Gastroesophageal sphincter (tissue), 4 donors: ENCODE measurements around the gene CXCR4. TPM values are rescaled to one million over a fixed set of nuclear protein-coding genes. Genes with fewer than 3 reads are reported as not detected.
"Not testable (repeated sequence)": the region's sequence is repeated elsewhere in the genome, so short reads cannot be mapped to it uniquely, and the experiment has no call there.

Experiments
- ATAC-seq: fragments of 150-250 bp; one replicate; pipeline ENCODE4 v1.9.1; 2016; ENCODE audit warnings: mild to moderate bottlenecking, moderate library complexity
- H3K27ac ChIP-seq, 4 donors: fragments of 200-600 bp; sonication (generic) in 3 of 4; 1 replicate in 3 of 4; 2 replicates in 1 of 4; pipeline ENCODE4 v1.5.1; 2016 to 2019
- H3K27me3 ChIP-seq: fragments of 200-600 bp; sonication (generic); one replicate; pipeline ENCODE4 v1.5.1; 2019
- H3K36me3 ChIP-seq, 2 donors: fragments of 200-600 bp; sonication (generic); one replicate each; pipeline ENCODE4 v1.5.1; 2019; ENCODE audit warnings: control low read depth in 1 of 2
- H3K4me1 ChIP-seq, 3 donors: fragments of 200-600 bp; sonication (generic); 1 replicate in 2 of 3; 2 replicates in 1 of 3; pipeline ENCODE4 v1.5.1; 2016 to 2019; ENCODE audit warnings: control low read depth in 2 of 3
- H3K4me3 ChIP-seq, 2 donors: fragments of 200-600 bp; sonication (generic); one replicate each; pipeline ENCODE4 v1.5.1; 2019; ENCODE audit warnings: mild to moderate bottlenecking in 1 of 2, moderate library complexity in 1 of 2
- H3K9me3 ChIP-seq, 3 donors: fragments of 200-600 bp; sonication (generic); one replicate each; pipeline ENCODE4 v1.5.1; 2017 to 2019; ENCODE audit warnings: control low read depth in 2 of 3
- EP300 ChIP-seq: sonication (generic); formaldehyde crosslinking; IDR thresholded peaks from one replicate; pipeline ENCODE4 v1.6.1; 2017; ENCODE audit warnings: antibody characterized with exemption, mild to moderate bottlenecking
- POLR2A ChIP-seq, 2 donors: fragments of 450-650 bp; IDR thresholded peaks; one replicate each; pipeline ENCODE4 v1.6.1; 2017; ENCODE audit warnings: antibody characterized with exemption in 2 of 2, mild to moderate bottlenecking in 2 of 2, moderate library complexity in 1 of 2
- POLR2AphosphoS5 ChIP-seq: sonication (generic); formaldehyde crosslinking; IDR thresholded peaks from one replicate; pipeline ENCODE4 v1.6.1; 2017; ENCODE audit warnings: antibody characterized with exemption
- WGBS, 2 donors: methylation state at CpG; one replicate each; pipeline ENCODE4 v1.1.5; 2018; ENCODE audit warnings: low coverage in 1 of 2; 5-methylcytosine and 5-hydroxymethylcytosine counted together
- total RNA-seq, 4 donors: library from RNA; depleted of rRNA; stranded (reverse); fragments of >200 nt; gene quantifications; one replicate each; pipeline ENCODE4 v1.1.0, GENCODE V29; 2016
- TF ChIP-seq, protein P1 (sequence below), 4 experiments: fragments of 200-600 bp in 2 of 4; fragments of 450-650 bp in 2 of 4; sonication (generic) in 1 of 4; IDR thresholded peaks; one replicate each; pipeline ENCODE4 v1.5.1; 2017 to 2019; ENCODE audit warnings: antibody characterized with exemption in 4 of 4, mild to moderate bottlenecking in 2 of 4, moderate library complexity in 2 of 4

Gene CXCR4
- total RNA-seq, 4 donors from 2014 or later: 5.1 to 8.2 (median 7.7) TPM

DNA sequence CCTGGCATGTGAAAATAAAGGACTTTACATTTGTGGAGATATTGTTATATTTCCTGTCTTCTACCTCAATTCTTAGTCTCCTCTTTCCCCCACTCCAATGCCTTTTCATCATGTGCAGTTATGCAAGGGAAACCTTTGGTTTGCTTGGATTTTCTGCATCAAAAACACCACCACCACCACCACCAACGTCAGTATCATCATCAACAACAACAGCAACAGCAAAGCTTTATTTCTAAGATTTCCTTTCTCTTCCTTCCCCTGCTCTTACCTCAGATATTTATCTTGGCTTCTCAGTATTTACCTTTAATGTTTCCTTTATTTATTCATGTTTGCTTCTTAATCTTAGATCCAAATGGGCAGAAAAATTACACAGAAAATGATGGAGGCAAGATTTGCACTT lies 26.1 kb downstream of the CXCR4 start:
- no peak for ATAC-seq
- no peaks in the 10 kb centered on the region for H3K9me3 ChIP-seq
- H3K27me3 ChIP-seq: no peaks in the 10 kb centered on the region
- H3K27ac ChIP-seq: no peak overlapping the region
- H3K4me3 ChIP-seq: no peak overlapping the region
- H3K4me1 ChIP-seq: no peaks in the 10 kb centered on the region
- 38% methylated on average over 1 of the region's 1 CpG; no CpG with 5 or more reads in 1 of the 2 donors for WGBS, 2 donors
- no peaks in the 10 kb centered on the region for H3K36me3 ChIP-seq
- TF ChIP-seq EP300: no peak
- TF ChIP-seq, protein P1, sequence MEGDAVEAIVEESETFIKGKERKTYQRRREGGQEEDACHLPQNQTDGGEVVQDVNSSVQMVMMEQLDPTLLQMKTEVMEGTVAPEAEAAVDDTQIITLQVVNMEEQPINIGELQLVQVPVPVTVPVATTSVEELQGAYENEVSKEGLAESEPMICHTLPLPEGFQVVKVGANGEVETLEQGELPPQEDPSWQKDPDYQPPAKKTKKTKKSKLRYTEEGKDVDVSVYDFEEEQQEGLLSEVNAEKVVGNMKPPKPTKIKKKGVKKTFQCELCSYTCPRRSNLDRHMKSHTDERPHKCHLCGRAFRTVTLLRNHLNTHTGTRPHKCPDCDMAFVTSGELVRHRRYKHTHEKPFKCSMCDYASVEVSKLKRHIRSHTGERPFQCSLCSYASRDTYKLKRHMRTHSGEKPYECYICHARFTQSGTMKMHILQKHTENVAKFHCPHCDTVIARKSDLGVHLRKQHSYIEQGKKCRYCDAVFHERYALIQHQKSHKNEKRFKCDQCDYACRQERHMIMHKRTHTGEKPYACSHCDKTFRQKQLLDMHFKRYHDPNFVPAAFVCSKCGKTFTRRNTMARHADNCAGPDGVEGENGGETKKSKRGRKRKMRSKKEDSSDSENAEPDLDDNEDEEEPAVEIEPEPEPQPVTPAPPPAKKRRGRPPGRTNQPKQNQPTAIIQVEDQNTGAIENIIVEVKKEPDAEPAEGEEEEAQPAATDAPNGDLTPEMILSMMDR (IDR thresholded peaks at IDR 0.05): no peak
- no peak for TF ChIP-seq POLR2AphosphoS5
- TF ChIP-seq POLR2A (IDR thresholded peaks at IDR 0.05): no peak

DNA sequence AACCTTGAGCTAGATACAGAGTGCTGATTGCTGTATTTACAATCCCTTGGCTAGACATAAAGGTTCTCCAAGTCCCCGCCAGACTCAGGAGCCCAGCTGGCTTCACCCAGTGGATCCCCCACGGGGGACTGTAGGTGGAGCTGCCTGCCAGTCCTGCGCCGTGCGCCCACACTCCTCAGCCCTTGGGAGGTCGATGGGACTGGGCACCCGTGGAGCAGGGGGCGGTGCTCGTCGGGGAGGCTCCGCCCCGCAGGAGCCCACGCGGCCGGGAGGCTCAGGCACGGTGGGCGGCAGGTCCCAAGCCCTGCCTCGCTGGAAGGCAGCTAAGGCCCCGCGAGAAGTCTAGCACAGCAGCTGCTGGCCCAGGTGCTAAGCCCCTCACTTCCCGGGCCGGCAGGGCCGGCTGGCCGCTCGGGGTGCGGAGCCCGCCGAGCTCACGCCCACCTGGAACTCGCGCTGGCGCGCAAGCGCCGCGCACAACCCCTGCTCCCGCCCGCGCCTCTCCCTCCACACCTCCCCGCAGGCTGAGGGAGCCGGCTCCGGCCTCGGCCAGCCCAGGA lies 30.0 kb downstream of the CXCR4 start:
- WGBS, 2 donors: no CpG with 5 or more reads among the region's 43 CpGs
- not testable (repeated sequence) for H3K27ac ChIP-seq, H3K36me3 ChIP-seq, H3K9me3 ChIP-seq, H3K4me1 ChIP-seq, ATAC-seq, H3K27me3 ChIP-seq, H3K4me3 ChIP-seq

DNA sequence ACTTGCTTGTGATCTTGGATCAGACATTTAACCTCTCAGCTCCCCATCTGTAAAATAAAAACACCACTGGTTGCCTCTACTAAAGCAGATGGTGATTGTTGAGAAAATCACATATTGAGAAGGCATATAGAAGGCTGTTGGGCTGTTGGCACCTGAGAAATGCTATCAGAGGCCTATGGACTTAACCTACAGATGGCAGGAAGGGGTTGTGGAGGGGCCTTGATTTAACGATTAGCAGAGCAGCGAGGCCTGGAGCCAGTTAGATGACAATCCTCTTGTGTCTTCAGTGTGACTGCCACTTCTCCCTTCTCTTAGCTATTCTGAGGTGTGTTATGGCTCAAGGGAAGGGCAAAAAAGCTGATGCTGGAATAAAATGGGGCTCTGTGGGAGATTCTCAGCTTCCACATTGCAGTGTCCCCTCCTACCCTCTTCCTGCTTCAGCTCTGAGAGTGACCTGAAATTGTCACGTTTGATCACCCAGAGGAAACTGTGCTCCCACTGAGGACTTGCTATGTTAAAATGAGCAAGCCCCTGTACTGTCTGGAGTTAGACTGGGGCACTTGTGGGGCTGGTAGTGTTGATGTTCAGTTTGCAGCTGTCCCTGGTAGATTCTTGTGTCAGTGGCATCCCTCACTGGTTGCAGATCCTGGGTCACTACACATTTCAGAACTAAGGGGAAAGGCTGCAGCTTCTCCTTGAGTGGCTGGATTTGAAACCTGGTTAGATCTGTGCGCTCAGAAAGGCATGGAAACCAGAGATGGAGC lies 31.5 kb downstream of the CXCR4 start:
- Histone ChIP-seq H3K4me3 (no peak overlapping the region), H3K27ac (no peak overlapping the region), H3K9me3 (no peaks in the 10 kb centered on the region), H3K4me1 (no peaks in the 10 kb centered on the region), H3K36me3 (no peaks in the 10 kb centered on the region), H3K27me3 (no peaks in the 10 kb centered on the region)
- no peak for ATAC-seq
- TF ChIP-seq, protein P1 (IDR thresholded peaks at IDR 0.05): no peak
- TF ChIP-seq EP300: no peak
- TF ChIP-seq POLR2AphosphoS5: no peak
- TF ChIP-seq POLR2A (IDR thresholded peaks at IDR 0.05): no peak
- WGBS, 2 donors: 55 to 79% methylated on average over 3 to 4 of the region's 4 CpGs

DNA sequence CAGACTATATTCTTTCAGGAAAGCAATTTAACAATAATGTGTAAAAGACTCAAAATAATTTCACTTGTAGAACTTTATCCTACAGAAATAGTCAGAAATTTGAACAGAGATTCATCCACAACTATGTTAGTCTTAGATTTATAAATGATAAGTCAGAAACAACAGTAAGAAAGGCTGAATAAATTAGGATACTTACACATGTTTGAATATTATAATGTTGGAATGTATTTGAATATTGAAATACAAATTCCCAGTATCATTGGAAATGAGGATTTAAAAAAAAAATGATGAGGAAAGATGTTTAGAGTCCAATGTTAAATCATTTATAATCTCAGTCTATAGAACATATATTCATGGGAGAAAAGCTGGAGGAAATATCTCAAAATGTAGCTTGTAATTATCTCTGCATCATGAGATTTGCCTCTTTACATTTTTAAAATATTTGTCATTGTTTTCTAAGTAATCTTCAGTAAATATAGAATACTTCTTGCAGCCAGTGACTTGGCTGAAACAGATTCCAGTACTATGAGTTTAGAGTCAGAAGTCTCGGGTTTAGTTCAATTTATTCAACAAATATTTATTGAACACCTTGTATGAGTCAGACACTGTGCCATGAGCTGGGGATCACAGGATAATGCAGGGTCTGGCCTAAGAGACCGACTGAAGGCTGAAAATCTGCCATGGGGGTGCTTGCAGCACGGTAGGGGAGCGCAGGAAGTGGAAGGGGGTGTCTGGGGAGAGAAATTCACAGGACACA lies 32.3 kb downstream of the CXCR4 start:
- 68 to 69% methylated on average over 2 to 4 of the region's 4 CpGs for WGBS, 2 donors
- H3K27me3 ChIP-seq: no peaks in the 10 kb centered on the region
- no peak for ATAC-seq
- no peak for TF ChIP-seq POLR2A (IDR thresholded peaks at IDR 0.05)
- no peak overlapping the region for H3K27ac ChIP-seq
- H3K9me3 ChIP-seq: no peaks in the 10 kb centered on the region
- H3K4me3 ChIP-seq: no peak overlapping the region
- H3K36me3 ChIP-seq: no peaks in the 10 kb centered on the region
- no peaks in the 10 kb centered on the region for H3K4me1 ChIP-seq

DNA sequence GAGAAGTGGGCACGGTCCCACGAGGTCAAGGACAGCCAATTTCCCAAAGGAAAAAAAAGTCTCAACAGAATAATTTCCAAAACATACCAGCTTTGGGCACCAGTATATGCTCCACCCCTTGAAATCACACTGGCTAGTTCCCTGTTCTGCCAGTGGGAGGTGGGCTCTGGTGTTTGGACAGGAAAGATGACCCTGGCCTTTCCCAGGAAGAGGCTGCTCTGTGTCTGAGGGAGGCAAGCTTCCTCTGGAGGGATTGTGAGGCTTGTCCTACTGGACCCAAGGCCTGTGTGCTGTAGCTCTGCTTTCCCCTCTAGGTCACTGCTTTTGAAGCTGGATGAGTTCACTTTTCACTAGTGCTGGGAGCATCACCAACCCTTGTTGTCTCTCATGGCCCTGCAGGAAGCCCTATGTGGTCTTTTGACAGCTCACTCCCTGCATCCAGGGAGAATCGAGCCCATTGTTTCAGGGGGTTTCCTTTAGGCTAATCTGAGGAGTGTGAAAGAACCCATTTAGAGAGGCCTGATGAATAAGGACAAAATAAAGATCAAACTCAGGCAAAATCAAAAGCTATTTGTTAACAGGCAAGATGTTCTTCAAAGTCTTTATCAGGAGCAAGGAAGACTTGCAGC lies 36.3 kb downstream of the CXCR4 start:
- Histone ChIP-seq H3K27me3 (no peaks in the 10 kb centered on the region), H3K36me3 (no peaks in the 10 kb centered on the region), H3K4me3 (no peak overlapping the region), H3K9me3 (no peaks in the 10 kb centered on the region), H3K4me1 (no peaks in the 10 kb centered on the region), H3K27ac (no peak overlapping the region)
- no peak for TF ChIP-seq POLR2AphosphoS5
- no peak for TF ChIP-seq POLR2A (IDR thresholded peaks at IDR 0.05)
- TF ChIP-seq, protein P1 (IDR thresholded peaks at IDR 0.05): no peak
- no peak for TF ChIP-seq EP300
- WGBS, 2 donors: 90 to 95% methylated on average over 2 of the region's 3 CpGs
- no peak for ATAC-seq
